Measurements from ENCODE around the gene AKR1D1.

- no peak for TF ChIP-seq POLR2A (IDR thresholded peaks at IDR 0.05)
- no peak for TF ChIP-seq CTCF (IDR thresholded peaks at IDR 0.05)
Measured at GRCh38 chr7:138116141-138116540, 39.9 kb downstream of the AKR1D1 start.

Data from thyroid gland (tissue), 4 donors.